22Rv1 (cell line): ENCODE results near the gene LYZL6.

Experiments
- CTCF ChIP-seq: fragments of 450-650 bp; IDR thresholded peaks from 2 replicates; pipeline ENCODE4 v1.5.1; 2017; ENCODE audit warnings: mild to moderate bottlenecking
- ZFX ChIP-seq: fragments of 450-650 bp; IDR thresholded peaks from 2 replicates; pipeline ENCODE4 v1.6.1; 2017; ENCODE audit warnings: antibody characterized with exemption, borderline replicate concordance

- TF ChIP-seq CTCF (no peak), ZFX (no peak)
Measured at GRCh38 chr17:35898283-35899070, 45.0 kb downstream of the LYZL6 start.
